Dendritic cell treated with granulocyte-macrophage colony-stimulating factor and Interleukin-4, amounts not matched to agents 40 ng/mL and 50 ng/mL, for 4 days (primary cell): ENCODE measurements around the gene DLG5.

Experiments used
- H3K27ac Mint-ChIP-seq: one replicate; pipeline ENCODE4 v1.8.0; 2022; ENCODE audit warnings: mild to moderate bottlenecking, mixed read lengths
- H3K27me3 Mint-ChIP-seq: one replicate; pipeline ENCODE4 v1.8.0; 2022; ENCODE audit warnings: mild to moderate bottlenecking, mixed read lengths
- H3K36me3 Mint-ChIP-seq: one replicate; pipeline ENCODE4 v1.8.0; 2022; ENCODE audit warnings: low read depth, mixed read lengths
- H3K4me1 Mint-ChIP-seq: one replicate; pipeline ENCODE4 v1.8.0; 2022; ENCODE audit warnings: low read depth, mixed read lengths
- H3K4me3 Mint-ChIP-seq: one replicate; pipeline ENCODE4 v1.8.0; 2022; ENCODE audit warnings: mild to moderate bottlenecking, moderate library complexity, mixed read lengths
- H3K9me3 Mint-ChIP-seq: one replicate; pipeline ENCODE4 v1.8.0; 2022; ENCODE audit warnings: mixed read lengths
- intact Hi-C: fragments of 100-400 bp; cut with micrococcal nuclease; formaldehyde crosslinking; loops from one replicate; pipeline ENCODE4 v1.15.0; 2022

Gene DLG5

GRCh38 chr10:77936697-77937567 is 10.4 kb upstream of the DLG5 start:
- peaks cover 5% of the 10 kb centered on the region for H3K4me1 Mint-ChIP-seq
- H3K4me3 Mint-ChIP-seq: no peak overlapping the region
- H3K27ac Mint-ChIP-seq: no peak overlapping the region
- H3K36me3 Mint-ChIP-seq: no peaks in the 10 kb centered on the region
- H3K27me3 Mint-ChIP-seq: no peaks in the 10 kb centered on the region
- no peaks in the 10 kb centered on the region for H3K9me3 Mint-ChIP-seq
- intact Hi-C loops: no loop called here

- no peaks in the 10 kb centered on the region for H3K36me3 Mint-ChIP-seq
- H3K4me3 Mint-ChIP-seq: no peak overlapping the region
- H3K27ac Mint-ChIP-seq: no peak overlapping the region
- no peaks in the 10 kb centered on the region for H3K9me3 Mint-ChIP-seq
- H3K4me1 Mint-ChIP-seq: peaks cover 9% of the 10 kb centered on the region
- intact Hi-C loops: no loop called here
- peaks cover 35% of the 10 kb centered on the region for H3K27me3 Mint-ChIP-seq
These were observed 5.6 kb upstream of the DLG5 start for GRCh38 chr10:77932016-77932715.

GRCh38 chr10:77927402-77928246 is 1.1 kb upstream of the DLG5 start:
- H3K9me3 Mint-ChIP-seq: no peaks in the 10 kb centered on the region
- peaks cover 62% of the 10 kb centered on the region for H3K27me3 Mint-ChIP-seq
- no peaks in the 10 kb centered on the region for H3K36me3 Mint-ChIP-seq
- H3K4me1 Mint-ChIP-seq: peaks cover 19% of the 10 kb centered on the region
- H3K27ac Mint-ChIP-seq: no peak overlapping the region
- intact Hi-C loops: no loop called here
- H3K4me3 Mint-ChIP-seq: peak overlapping the region; percentile 55

- Mint-ChIP-seq H3K27ac (no peak overlapping the region), H3K4me1 (peaks cover 14% of the 10 kb centered on the region), H3K9me3 (no peaks in the 10 kb centered on the region), H3K27me3 (peaks cover 56% of the 10 kb centered on the region), H3K4me3 (peak overlapping the region; percentile 73), H3K36me3 (no peaks in the 10 kb centered on the region)
- intact Hi-C loops: no loop called here
These were observed 575 bp downstream of the DLG5 start for GRCh38 chr10:77925795-77926565.

- Mint-ChIP-seq H3K27me3 (peaks cover 56% of the 10 kb centered on the region), H3K4me3 (peak overlapping the region; percentile 73), H3K9me3 (no peaks in the 10 kb centered on the region), H3K36me3 (no peaks in the 10 kb centered on the region), H3K27ac (no peak overlapping the region), H3K4me1 (peaks cover 14% of the 10 kb centered on the region)
- intact Hi-C loops: no loop called here
These were observed 1.2 kb downstream of the DLG5 start for GRCh38 chr10:77925410-77925794.

GRCh38 chr10:77922566-77923179 is 3.9 kb downstream of the DLG5 start:
- Mint-ChIP-seq H3K27ac (no peak overlapping the region), H3K9me3 (no peaks in the 10 kb centered on the region), H3K36me3 (no peaks in the 10 kb centered on the region), H3K27me3 (peaks cover 32% of the 10 kb centered on the region), H3K4me1 (peaks cover 14% of the 10 kb centered on the region), H3K4me3 (no peak overlapping the region)
- intact Hi-C loops: no loop called here

- H3K27me3 Mint-ChIP-seq: peaks cover 26% of the 10 kb centered on the region
- no peaks in the 10 kb centered on the region for H3K9me3 Mint-ChIP-seq
- peaks cover 8% of the 10 kb centered on the region for H3K4me1 Mint-ChIP-seq
- H3K27ac Mint-ChIP-seq: no peak overlapping the region
- H3K36me3 Mint-ChIP-seq: no peaks in the 10 kb centered on the region
- no peak overlapping the region for H3K4me3 Mint-ChIP-seq
- intact Hi-C loops: no loop called here
These were observed 4.5 kb downstream of the DLG5 start for GRCh38 chr10:77922055-77922454.

- Mint-ChIP-seq H3K27ac (no peak overlapping the region), H3K4me3 (no peak overlapping the region), H3K4me1 (peaks cover 8% of the 10 kb centered on the region), H3K36me3 (no peaks in the 10 kb centered on the region), H3K27me3 (peaks cover 24% of the 10 kb centered on the region), H3K9me3 (no peaks in the 10 kb centered on the region)
- intact Hi-C loops: no loop called here
These were observed 5.2 kb downstream of the DLG5 start for GRCh38 chr10:77921395-77921794.

GRCh38 chr10:77920495-77920894 is 6.1 kb downstream of the DLG5 start:
- Mint-ChIP-seq H3K4me3 (no peak overlapping the region), H3K27me3 (peaks cover 18% of the 10 kb centered on the region), H3K4me1 (peaks cover 5% of the 10 kb centered on the region), H3K27ac (no peak overlapping the region), H3K36me3 (no peaks in the 10 kb centered on the region), H3K9me3 (no peaks in the 10 kb centered on the region)
- intact Hi-C loops: no loop called here

GRCh38 chr10:77919713-77920108 is 6.8 kb downstream of the DLG5 start:
- no peaks in the 10 kb centered on the region for H3K36me3 Mint-ChIP-seq
- no peaks in the 10 kb centered on the region for H3K4me1 Mint-ChIP-seq
- H3K27ac Mint-ChIP-seq: no peak overlapping the region
- H3K4me3 Mint-ChIP-seq: no peak overlapping the region
- H3K27me3 Mint-ChIP-seq: peaks cover 11% of the 10 kb centered on the region
- no peaks in the 10 kb centered on the region for H3K9me3 Mint-ChIP-seq
- intact Hi-C loops: no loop called here

- Mint-ChIP-seq H3K4me1 (no peaks in the 10 kb centered on the region), H3K27ac (no peak overlapping the region), H3K36me3 (no peaks in the 10 kb centered on the region), H3K27me3 (no peaks in the 10 kb centered on the region), H3K9me3 (no peaks in the 10 kb centered on the region), H3K4me3 (no peak overlapping the region)
- intact Hi-C loops: no loop called here
These were observed 11.0 kb downstream of the DLG5 start for GRCh38 chr10:77915319-77916105.

GRCh38 chr10:77913090-77913489 is 13.5 kb downstream of the DLG5 start:
- Mint-ChIP-seq H3K27ac (no peak overlapping the region), H3K27me3 (no peaks in the 10 kb centered on the region), H3K9me3 (no peaks in the 10 kb centered on the region), H3K4me1 (peaks cover 13% of the 10 kb centered on the region), H3K4me3 (no peak overlapping the region), H3K36me3 (no peaks in the 10 kb centered on the region)
- intact Hi-C loops: no loop called here
